ENCODE results near the gene AGFG2.
"Not testable (repeated sequence)": the region's sequence is repeated elsewhere in the genome, so short reads cannot be mapped to it uniquely, and the experiment has no call there.

AGFG2 gene, protein sequence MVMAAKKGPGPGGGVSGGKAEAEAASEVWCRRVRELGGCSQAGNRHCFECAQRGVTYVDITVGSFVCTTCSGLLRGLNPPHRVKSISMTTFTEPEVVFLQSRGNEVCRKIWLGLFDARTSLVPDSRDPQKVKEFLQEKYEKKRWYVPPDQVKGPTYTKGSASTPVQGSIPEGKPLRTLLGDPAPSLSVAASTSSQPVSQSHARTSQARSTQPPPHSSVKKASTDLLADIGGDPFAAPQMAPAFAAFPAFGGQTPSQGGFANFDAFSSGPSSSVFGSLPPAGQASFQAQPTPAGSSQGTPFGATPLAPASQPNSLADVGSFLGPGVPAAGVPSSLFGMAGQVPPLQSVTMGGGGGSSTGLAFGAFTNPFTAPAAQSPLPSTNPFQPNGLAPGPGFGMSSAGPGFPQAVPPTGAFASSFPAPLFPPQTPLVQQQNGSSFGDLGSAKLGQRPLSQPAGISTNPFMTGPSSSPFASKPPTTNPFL

DNA sequence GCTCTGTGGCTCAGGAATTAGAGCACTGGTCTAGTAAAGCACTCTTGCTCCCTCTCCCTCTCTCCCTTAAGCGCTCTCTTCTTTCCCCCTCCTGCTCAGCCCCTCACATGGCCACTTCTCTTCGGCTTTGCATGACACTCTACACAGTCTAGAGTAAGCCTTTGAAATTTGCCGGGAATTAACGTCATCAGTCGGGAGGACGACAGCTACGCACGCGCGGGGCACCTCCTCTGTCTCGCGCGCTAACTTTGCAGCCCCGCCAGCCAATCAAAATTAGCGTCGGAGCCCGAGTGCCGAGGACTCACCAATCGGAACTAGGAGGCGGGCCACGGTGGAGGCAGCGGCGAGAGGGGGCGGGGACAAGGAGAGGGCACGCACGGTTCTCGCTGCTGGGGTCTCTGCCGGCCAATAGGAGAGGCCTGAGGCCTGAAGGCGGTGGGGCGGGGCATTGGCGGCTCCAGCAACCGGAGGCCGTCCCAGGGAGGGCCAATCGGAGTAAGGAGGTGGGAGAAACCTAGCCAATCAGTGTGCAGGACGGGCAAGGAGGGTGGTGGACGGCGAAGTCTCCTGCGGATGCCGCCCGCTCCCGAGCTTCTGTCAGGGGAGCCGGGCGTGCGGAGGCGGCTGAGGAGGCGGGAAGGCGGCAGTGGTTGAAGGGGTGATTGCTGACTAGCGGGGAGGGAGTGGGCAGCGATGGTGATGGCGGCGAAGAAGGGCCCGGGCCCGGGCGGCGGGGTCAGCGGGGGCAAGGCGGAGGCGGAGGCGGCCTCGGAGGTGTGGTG, at the start of gene AGFG2:
AGFG2 (plus strand) TSS at position 550 of the 782 bp plus-strand sequence; CDS start at position 694, 144 bp downstream.
- DNase-seq, result peak; percentile 99

DNA sequence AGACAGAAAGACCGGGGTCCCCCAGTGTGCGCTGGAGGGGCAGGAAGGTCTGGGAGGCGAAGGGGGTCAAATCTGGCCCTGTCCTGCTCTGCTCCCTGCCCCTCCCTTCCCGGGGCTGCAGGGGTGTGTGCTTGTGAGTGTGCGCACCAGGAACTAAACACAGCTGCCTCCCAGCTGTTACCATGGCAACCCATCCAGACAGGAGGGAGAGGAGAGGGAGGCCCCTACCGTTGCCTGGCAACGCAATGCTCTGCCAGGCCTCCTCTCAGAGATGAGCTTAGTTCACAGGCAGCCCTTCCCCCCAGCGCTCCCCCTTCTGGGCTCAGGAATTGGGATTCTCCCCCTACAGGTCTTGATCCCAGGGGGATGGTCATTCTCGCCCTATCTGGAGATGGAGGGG, 49.2 kb upstream of the AGFG2 start:
- peak; percentile 99 for DNase-seq

DNA sequence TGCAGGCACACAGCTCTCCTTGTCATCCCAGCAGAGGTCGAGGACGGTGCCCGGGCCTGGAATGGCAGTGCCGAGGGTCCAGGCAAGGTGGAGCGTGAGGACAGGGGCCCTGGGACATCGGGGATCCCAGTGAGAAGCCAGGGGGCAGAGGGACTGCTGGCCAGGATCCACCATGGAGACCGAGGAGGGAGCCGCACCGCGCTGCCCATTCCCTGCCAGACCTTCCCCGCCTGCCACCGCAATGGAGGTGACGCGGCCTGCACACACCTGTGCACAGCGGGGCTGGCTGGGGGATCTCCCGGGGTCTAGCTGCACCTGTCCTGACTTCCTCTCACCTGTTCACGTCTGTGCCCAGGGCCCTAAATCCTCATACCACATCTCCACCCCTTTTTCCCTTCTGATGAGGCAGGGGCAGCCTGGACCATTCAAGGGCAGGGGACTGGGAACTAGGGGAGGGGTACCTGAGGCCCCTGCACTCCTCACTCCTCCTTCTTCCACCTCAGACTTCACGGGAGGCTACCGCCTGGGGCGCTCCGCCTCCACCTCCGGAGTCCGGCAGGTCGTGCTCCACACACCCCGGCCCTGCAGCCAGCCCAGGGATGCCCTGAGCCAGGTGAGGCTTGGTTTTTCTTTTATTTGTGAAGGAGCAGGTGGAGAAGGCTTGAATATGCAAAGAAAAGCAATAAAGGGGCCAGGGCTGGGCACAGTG, 48.4 kb upstream of the AGFG2 start:
- no peak for DNase-seq

DNA sequence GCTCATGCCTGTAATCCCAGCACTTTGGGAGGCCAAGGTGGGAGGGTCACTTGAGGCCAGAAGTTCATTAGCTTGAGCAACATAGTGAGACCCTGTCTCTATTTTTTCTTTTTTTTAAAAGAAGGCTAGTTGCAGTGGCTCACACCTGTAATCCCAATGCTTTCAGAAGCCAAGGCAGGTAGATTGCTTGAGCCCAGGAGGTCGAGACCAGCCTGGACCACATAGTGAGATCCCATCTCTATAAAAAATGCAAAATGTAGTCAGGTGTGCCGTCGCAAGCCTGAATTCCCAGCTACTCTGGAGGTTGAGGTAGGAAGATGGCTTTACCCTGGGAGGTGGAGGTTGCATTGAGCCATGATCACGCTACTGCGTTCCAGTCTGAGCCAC, 47.8 kb upstream of the AGFG2 start:
- no peak for DNase-seq

DNA sequence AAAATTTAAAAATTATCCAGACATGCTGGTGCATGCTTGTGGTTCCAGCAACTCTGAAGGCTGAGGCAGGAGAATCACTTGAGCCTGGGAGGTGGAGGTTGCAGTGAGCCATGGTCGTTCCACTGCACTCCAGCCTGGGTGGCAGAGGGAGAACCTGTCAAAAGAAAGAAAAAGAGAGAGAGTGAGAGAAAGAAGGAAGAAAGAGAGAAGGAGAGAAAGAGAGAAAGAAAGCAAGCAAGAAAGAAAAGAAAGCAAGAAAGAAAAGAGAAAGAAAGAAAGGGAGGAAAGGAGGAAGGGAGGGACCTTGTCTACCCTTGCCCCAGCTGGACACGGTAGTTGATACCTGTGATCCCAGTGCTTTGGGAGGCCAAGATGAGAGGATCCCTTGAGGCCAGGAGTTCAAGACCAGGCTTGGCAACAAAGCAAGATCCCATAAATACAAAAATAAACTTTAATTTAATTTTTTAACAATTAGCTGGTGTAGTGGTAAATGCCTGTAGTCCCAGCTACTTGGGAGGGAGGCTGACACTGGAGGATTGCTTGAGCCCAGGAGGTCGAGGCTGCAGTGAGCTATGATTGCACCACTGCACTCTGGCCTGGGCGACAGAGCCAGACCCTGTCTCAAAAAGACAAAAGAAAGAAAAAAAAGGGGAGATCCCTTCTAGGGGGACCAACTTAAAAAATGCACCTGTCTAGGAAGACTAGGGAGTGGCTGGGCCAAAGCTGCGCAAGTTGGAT, 46.1 kb upstream of the AGFG2 start:
- DNase-seq, result no peak

DNA sequence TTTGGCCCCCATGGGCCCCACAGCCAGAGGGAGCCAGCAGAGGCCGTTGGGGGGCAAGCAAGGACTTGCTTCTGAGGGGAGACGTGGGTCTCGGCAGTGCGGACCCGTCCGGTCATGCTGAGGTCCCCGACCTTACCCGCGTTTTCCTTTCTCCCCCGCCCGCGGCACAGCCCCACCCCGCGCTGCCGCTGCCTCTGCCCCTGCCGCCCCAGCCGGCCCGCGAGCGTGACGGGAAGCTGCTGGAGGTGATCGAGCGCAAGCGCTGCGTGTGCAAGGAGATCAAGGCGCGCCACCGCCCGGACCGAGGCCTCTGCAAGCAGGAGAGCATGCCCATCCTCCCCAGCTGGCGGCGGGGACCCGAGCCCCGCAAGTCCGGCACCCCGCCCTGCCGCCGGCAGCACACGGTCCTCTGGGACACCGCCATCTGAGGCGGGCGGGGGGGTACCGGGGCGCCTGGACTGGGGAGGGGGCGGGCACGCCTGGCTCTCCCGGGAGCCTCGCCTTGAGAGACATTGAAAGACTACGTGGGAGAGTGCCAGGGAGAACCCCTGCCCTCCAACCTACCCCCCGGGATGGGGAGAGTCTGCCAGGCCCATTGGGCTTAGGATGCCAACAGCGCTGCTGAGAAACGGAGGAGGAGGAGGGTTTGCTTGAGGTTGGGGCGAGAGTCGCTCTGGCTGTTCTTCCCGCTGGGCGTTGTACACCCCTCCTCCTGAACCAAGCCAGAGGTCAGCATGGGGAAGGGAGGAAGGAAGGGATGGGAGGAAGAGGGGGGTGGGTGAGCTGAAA, 45.3 kb upstream of the AGFG2 start:
- peak; percentile 40 for DNase-seq

DNA sequence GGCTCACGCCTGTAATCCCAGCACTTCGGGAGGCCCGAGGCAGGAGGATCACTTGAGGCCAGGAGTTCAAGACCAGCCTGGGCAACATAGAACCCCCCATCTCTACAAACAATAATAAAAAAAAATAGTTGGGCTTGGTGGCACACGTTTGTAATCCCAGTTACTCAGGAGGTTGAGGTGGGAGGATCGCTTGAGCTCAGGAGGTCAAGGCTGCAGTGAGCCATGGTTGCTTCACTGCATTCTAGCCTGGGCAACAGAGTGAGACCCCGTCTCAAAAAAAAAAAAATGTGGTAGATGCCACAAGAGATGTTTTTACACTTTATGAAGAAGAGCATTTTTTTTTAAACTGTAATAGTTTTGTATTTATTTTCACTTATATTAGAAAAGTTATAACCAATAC, 42.5 kb upstream of the AGFG2 start:
- no peak for DNase-seq

DNA sequence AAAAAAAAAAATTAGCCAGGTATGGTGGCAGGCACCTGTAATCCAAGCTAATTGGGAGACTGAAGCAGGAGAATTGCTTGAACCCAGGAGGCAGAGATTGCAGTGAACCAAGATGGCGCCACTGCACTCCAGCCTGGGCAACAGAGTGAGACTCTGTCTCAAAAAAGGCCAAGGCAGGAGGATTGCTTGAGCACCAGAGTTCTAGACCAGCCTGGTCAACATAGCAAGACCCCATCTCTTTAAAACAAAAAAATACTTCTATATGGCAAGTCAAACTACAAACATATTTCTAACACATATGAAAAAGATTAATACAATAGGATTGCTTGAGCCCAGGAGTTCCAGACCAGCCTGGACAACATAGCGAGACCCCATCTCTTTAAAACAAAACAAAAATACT, 38.3 kb upstream of the AGFG2 start:
- DNase-seq, result not testable (repeated sequence)

DNA sequence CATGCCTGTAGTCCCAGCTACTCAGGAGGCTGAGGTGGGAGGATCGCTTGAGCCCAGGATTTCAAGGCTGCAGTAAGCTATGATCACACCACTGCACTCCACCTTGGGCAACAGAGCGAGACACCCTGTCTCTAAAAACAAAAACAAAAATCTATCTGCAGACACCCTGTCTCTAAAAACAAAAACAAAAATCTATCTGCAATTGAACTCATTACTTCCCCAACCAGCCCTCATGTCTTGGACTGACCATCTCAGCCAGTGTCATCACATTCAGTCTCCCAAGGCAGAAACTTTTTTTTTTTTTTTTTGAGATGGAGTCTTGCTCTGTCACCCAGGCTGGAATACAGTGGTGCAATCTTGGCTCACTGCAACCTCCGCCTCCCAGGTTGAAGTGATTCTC, 35.0 kb upstream of the AGFG2 start:
- not testable (repeated sequence) for DNase-seq

DNA sequence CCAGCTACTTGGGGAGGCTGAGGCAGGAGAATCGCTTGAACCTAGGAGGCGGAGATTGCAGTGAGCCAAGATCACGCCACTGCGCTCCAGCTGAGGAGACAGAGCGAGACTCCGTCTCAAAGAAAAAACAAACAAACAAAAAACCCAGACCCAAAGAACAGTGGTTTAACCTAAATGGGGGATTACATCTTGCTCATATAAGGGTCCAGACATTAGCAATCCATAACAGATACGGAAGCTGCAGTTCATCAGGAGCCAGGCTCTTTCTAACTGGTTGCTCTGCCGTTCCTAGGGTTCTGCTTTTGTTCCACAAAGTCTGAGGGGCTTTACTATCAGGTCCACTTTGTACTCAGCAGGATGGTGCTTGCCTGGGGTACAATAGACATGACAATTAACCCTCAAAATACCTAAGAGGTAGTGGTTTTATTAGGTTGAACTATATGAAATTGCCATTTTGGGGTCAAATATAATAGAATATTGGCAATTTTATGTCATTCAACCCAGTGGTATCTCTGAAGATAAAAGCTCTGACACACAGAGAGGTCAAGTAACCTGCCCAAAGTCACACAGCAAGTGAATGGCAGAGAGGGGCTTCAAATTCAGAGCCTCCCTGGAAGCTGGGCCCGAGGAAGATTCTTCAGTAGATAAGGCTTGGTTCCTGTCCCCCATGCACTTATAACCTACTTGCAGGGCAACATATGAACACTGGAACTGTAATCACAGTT, 34.0 kb upstream of the AGFG2 start:
- DNase-seq, result no peak

DNA sequence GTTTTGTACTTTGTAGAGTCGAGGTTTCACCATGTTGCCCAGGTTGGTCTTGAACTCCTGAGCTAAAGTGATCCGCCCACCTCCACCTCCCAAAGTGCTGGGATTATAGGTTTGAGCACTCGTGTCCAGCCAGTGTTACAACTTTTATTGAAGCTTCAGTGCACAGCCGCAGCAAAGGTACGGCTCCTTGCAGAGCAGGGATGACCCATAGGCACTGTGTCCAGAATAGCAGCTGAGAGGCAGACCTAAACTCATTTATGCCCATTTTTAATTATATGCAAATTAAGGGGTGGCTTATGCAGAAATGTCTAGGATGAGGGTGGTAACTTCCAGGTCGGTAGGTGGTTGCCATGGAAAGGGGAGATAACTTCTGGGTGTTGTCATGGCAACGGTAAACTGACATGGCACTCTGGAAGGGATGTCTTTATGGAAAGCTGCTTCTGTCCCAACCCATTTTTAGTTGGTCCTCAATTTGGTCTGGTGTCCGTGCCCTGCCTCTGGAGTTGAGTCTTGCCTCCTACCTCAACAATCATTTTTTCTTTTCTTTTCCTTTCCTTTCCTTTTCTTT, 32.6 kb upstream of the AGFG2 start:
- DNase-seq, result no peak

DNA sequence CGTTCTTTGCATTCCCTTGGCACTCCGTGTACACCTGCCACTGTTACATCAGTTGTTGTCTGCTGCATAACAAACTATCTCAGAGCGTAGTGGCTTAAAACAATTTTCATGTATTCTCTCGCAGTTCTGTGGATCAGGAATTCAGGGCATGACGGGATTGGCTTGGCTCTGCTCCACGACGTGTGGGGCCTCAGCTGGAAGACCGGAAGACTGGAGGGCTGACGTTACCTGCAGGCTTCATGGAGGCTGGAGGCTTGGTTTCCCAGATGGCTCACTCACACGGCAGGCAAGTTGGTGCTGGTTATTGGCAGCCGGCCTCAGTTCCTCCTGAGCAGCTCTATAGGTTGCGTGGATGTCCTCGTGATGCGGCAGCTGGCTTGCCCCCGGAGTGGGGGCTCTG, 29.8 kb upstream of the AGFG2 start:
- peak; percentile 45 for DNase-seq

DNA sequence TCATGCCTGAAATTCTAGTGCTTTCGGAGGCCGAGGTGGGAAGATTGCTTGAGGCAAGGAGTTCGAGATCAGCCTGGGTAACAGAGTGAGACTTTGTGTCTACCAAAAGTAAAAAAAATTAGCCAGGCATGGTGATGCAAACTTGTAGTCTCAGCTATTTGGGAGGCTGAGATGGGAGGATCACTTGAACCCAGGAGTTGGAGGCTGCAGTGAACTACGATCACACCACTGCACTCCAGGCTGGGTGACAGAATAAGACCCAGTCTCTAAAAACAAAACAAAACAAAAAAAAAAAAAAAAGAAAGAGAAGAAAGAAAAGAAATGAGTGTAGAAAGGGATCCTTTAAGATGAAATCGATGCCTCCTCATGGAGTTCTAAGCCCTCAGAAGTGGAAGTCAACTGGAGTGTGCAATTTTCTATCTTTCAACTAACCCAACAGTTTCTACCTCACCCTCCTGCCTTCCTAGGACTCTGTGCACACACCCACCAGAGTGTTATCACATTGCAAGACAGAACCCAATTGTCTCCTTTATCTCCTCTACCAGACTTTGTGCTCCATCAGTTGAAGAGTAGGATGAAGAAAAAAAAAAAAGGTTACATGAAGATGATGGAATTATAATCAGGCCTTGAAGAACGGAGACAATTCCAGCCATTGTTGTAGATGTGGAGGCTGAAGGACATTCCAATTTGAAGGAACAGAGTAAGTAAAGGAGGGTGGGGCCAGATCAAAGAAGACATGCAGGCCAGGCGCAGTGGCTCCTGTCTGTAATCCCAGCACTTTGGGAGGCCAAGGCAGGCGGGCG, 28.4 kb upstream of the AGFG2 start:
- DNase-seq, result no peak

DNA sequence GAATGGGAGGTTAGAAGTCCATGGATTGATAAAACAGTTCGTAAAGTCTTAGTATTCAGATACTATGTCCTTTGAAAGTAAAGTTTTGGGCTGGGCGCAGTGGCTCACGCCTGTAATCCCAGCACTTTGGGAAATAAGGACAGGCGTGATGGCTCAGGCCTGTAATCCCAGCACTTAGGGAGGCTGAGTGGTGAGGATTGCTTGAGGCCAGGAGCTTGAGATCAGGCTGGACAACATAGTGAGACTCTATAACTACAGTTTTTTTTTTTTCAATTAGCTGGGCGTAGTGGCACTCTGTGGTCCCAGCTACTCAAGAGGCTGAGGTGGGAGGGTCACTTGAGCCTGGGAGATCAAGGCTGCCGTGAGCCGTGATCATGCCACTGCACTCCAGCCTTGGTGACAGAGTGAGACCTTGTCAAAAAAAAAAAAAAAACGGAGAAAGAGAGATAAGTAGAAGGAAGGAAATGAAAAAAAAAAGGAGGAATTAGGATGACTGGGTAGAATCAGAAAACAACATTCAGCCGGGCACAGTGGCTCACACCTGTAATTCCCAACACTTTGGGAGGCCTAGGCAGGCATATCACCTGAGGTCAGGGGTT, 25.7 kb upstream of the AGFG2 start:
- DNase-seq, result no peak

DNA sequence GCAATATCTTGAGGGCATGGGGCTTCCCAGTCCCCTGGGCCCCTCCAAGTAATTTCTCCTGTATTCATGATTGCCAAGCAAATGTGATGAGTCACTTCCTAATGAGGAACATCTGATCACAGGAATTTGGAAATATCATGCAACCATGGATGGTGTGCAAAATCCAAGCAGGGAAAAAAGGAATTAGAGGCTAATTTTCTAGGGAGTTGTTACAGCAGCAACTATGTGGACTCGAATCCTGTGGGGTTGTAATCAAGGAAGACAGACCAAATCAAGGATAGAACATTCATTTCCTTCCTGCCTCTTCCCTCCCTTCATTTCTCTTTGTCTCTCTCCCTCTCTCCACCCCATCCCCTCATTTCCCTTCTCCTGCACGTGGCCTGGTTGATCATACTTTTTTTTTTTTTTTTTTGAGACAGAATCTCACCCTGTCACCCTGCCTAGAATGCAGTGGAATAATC, 23.9 kb upstream of the AGFG2 start:
- DNase-seq, result no peak

DNA sequence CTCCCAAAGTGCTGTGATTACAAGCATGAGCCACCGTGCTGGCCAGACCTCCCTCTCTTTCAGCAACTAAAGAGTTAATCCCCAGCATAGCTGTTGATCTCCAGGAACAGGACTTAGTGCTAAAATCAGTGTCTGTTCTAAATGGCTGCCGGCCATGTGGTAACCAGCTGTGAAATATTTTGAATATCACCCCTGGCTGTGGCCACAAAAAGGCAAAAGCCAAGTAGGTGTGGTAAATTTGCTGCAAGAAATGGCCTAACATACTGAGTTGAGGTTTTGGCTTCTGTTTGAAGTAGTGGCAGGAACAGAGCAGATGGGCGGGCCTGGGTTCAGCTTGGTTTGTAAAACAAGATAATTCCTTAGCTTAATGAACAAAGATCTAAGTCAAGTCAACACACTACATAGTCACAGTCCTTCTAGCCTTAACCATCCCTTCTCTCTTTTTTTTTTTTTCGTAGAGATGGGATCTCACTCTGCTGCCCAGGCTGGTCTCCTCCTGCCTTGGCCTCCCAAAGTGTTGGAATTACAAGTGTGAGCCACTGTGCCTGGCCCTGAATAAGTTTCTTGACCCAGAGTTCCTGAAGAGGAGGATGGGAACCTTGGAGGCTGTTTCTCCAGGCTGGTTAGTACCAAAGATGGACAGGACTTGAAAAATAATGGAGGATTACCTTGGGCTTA, 22.7 kb upstream of the AGFG2 start:
- no peak for DNase-seq

DNA sequence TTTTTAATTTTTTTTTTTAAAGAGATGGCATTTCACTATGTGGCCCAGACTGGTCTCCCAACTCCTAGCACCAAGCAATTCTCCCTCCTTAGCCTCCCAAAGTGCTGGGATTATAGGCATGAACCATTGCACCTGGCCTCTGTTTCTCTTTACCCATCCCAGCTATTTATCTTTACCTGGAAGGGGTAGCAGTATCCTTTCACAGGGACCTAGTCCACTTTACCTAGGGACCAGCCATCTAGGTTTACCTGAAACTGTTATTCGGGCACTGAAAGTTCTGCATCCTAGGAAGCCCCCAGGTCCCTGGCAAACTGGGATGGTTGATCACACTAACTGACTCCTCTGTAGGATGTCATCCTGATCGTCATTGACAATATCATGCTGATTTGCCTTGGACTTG, 21.7 kb upstream of the AGFG2 start:
- DNase-seq, result no peak

DNA sequence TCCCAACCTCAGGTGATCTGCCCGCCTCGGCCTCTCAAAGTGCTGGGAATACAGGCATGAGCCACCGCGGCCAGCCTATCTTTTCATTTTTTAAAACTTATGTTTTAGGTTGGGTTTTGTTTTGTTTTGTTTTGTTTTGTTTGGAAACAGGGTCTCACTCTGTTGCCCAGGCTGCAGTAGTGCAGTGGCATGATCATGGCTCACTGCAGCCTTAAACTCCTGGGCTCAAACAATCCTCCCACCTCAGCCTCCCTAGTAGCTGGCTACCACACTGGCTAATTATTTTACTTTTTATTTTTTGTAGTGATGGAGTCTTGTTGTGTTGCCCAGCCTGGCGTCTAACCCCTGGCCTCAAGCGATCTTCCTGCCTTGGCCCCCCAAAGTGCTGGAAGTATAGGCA, 19.4 kb upstream of the AGFG2 start:
- DNase-seq, result no peak

DNA sequence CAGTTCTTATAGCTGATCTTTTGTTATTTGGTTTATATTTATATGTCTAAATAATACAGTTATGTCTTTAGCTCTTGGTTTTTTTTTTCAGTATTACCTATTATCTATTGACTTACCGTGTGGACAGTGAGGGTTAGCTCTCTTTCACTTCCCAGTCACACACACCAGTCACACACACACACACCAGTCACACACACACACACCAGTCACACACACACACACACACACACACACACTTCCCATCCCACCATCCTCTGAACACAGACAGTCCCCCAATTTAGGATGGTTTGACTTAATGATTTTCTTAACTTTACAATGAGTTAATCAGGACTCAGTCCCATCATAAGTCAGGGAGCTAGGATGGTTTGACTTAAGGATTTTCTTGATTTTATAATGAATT, 18.9 kb upstream of the AGFG2 start:
- no peak for DNase-seq

All from NCI-H1105 (cell line).